HG03432 (cell line): Measurements from ENCODE around the gene ADGRB3.
"Not testable (repeated sequence)": the region's sequence is repeated elsewhere in the genome, so short reads cannot be mapped to it uniquely, and the experiment has no call there.

Source experiments
- ATAC-seq: cut with Tn5 transposase; IDR thresholded peaks from one replicate; pipeline ENCODE4 v1.9.1; 2021; ENCODE audit warnings: mild to moderate bottlenecking, moderate library complexity; ENCODE audit not compliant: unreplicated experiment

ADGRB3 gene

DNA sequence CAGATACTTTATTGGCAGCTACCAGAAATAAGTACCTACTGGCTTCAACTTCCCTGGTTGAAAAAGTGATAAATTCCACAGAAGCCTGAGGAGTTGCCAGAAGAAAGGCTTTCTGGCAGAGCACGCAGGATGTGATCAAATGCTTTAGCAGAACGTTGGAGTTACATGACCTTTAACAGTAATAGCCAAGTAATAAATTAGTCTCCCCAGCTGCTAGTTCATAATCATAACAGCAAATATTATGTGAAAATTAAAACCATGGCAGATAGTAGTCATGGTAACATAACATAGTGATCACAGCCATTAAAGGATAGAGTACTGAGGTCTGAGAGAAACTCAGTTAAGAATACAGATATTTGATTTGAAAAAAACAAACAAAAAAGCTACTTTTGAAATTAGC, 567.7 kb downstream of the ADGRB3 start:
- ATAC-seq = no peak

DNA sequence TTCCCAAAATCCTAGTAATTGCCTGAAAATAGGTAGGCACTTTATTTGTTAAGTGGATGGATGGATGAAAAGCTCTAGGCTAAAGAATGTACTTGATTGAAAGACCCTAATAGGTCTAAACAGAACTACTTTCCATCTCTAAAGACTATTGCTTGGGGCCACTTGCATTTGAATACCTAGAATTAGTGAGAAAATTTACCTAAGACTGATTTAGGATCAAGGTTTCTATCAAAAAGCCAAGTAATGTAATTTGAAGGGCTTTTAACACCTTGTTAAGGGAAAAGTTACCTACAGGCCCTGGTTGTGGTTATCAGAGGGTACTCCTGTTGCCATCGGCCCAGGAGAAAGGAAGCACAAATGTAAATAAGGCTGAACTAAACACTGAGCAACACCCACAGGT, 581.0 kb downstream of the ADGRB3 start:
- ATAC-seq = no peak

DNA sequence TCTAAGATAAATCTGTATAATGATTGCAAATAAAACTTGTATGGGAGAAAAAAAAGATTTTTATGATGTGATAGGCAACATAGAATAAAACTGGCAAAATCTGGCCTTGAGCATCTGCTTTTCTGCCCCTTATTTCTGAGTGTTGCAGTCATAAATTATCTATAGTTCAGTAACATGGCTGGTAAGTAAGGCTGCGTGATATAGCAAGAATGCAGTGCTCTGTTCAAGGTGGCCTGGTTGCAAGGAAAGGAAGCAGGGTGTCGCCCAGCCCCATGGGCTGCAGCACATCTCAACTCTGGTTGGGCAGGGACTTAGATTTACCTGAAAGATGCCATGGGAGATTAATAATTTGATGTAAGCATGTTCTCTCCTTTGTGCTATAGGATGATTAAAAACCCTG, 582.3 kb downstream of the ADGRB3 start:
- ATAC-seq = no peak

DNA sequence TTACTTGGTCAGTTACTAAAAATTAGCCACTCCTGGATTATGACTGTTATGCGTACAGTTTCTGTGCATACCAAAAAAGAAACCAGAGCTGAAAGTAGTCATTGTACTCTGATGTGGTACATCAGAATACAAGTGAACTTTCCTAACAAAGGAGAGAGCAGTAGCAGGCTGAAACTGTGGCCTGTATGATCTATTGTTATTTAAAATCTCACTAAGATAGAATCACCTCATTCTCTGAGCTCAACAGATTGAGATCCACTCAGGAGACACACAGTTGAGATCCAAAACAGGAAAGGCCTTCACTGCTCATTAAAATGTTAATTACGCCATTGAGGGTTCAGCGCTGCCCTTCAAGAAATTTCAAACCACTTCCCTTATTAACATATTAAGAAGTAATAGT, 585.3 kb downstream of the ADGRB3 start:
- no peak for ATAC-seq

DNA sequence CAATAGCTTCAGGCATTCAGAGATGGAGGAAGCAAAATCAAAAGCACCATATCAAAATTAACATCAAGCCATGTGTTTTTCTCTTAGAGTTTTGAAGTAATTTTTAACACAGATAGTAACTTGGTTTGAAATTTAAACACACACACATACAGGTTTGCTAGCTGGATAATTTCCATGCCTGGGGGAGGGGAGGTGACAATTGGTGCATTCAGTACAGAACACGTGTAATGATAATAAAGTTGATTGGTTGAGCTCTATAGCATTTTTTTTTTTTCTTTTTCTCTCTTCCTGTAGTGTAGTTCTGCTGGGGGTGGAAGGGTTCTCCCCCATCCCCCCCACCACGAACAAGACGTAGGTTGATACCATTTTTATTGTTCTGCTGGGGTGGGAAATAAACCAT, 596.9 kb downstream of the ADGRB3 start:
- ATAC-seq = no peak

DNA sequence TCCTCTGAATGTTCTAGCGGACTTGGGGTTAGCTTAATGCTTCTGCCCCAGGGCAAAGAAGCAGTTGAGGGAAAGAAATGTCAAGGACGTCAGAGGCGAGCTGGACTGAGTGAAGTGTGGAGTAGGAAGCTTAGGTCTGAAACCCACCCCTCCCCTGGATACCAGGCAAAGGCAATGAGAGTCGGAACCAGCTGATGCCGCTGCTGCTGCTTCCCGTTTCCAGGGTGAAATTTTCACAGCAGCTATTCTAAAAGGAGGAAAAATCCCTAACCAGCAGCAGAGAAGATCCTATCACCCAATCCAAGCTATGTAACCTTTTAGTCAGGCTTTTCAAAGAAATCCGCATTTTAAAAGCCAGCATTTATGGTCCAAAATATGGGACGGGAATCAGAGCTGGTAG, 597.4 kb downstream of the ADGRB3 start:
- ATAC-seq = no peak

DNA sequence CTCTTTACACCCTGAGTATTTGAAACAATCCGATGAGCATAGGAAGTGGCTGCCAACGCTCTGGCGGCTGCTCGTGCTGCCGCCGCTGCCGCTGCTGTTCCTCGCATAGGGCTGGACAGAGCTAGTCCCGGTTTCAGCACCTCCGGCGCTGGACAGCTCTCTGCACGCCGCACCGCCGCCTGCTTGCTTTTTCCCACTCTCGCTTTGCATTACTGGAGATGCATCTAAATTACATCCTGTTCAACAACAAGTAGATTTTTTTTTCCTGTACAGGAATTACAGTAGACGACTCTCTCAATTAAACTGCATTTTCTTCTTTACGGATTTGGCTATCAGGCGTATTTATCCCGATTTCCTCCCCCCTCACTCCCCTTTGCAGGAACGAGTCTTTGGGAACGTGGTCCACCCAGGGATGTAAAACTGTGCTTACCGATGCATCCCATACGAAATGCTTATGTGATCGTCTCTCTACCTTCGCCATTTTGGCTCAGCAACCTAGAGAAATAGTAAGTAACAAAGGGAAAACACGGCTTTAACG, 597.9 kb downstream of the ADGRB3 start:
- ATAC-seq = peak; percentile 100

DNA sequence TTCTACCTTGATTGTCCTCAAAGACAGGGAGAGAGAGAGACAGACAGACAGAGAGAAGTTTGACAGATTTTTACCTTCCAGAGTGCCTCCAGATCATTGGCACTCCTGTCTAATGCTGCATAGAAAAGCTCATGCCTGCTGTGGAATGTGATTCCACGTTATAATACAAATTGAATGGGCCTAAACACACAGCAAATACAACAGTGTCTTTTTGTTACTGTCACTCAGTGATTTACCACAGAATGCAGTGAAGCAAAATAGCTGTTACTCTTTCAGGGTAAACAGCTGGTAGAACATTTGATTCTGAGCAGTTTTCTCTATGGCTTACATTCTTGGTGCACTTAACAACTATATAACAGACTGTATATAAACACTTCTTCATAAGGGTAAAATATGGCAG, 603.0 kb downstream of the ADGRB3 start:
- no peak for ATAC-seq

DNA sequence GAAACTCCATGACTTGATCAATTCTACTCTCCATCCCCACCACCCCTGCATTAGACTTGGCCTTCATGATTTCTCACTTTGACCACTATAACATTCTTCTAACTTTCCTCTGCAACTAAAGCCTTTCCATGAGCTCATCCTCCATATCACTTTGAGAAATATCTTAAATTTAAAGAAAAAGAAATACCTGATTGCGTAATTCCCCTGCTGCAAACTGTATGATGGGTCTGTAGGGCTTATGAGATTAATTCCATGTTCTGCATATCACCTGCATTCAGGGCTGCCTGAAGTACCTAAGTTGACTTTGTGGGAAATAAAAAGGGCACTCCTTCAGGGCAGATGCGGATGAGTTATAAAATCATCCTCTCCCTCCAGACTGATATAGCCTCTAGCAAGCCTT, 611.9 kb downstream of the ADGRB3 start:
- no peak for ATAC-seq

DNA sequence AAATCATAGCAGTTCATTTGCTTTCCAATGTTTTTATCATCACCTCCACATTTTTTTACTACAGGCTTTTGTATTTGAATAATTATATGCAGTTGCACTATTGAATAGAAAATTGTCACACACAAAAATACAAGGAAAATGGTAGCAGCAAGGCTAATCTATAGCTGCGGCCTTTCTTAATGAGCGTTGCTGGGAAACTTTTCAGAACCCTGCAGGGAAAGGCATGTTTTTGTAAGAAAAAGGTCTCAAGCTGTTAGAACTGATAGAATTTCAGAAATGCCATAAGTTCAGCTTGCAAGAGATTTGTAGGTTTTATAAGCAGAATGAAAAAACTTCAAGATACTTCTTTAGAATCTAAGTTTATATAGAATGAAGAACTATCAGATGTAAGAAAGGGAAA, 625.9 kb downstream of the ADGRB3 start:
- no peak for ATAC-seq

DNA sequence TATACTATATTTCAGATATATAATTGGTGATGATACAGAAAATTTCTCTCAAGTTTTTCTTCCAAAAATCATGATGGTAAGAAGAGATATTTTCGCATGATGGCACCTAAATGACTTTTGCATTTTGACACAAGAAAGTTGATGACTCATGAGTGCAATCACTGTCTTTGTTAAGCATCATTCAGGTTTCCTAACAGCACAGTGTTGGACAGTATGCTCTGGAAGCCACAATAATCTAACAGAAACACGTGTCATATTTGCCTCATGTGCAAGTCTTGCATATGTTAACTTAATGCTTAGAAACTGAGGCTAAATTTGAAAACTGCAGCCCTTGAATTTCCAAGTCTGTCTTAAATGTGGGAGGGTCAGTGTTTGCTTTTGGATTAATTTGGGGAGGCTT, 628.2 kb downstream of the ADGRB3 start:
- no peak for ATAC-seq

DNA sequence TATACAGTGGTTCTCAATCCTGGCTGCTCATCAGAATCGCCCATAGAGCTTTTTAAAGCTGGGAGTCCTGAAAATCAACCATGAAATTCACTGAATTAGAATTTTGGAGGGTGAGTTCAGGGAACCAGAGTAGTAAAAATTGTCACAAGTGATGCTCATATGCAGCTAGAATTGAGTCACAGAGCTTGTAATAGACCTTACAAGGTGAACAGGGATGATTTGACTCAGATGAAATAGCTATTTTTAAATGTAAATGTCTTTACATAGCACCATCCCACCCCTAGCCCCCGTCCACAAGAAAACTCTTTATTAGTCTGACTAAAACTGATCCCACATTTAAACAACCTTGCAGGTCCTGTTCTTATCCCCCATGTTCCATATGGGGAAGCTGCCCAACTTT, 630.0 kb downstream of the ADGRB3 start:
- ATAC-seq = no peak

DNA sequence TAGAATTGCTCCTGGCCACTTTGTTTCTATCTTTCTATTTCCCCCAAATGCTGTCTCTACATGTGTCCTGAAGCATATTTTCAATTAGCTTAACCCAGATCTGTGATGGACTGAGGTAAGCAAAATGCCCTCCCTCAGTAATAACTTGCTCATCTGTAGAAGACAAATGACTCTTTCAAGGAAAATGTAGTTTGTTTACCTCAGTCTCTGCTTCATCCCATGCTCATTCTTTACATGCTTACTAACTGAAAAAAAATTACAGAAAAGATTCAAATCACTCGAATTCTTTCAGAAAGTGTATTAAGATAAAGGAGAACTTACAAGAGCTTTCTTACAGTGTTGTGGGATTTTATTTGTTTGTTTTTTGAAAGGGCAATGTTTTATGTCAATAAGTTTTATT, 630.6 kb downstream of the ADGRB3 start:
- no peak for ATAC-seq

DNA sequence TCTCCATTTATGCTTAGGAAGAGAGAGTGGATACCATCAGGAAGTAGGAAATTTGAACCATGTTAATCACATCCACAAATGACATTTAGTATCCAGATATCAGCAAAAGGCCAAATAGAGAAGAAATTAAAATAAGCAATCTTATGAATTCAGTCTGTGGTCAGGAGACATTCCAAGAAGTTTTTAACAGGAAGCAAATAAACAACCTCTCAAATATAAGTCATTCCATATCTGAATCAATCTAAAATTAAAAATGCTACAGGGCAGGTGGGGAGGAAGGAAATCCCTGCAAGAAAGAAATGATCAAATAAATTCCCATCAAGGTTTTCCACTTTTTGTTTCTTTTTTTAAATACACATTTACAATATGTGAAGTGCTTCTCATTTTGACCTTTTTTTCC, 641.1 kb downstream of the ADGRB3 start:
- no peak for ATAC-seq

DNA sequence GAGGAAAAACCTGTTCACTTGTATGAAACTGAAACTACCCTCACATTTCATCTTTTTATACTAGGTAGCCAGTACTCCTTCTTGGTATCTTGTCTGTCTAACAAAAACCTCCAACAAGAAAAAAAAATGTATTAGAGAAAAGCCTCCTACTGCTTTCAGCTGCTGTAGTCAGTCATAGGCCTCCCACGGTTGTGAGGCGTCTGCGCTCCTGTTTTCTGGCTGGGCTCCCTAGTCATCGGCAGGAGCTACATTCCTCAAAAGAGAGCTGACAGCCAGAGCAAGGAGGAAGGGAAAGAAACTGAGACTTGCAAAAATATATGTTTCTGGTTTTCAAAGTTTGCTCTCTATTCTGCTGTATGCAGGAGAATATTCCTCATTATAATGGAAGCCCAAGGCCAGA, 644.7 kb downstream of the ADGRB3 start:
- no peak for ATAC-seq

DNA sequence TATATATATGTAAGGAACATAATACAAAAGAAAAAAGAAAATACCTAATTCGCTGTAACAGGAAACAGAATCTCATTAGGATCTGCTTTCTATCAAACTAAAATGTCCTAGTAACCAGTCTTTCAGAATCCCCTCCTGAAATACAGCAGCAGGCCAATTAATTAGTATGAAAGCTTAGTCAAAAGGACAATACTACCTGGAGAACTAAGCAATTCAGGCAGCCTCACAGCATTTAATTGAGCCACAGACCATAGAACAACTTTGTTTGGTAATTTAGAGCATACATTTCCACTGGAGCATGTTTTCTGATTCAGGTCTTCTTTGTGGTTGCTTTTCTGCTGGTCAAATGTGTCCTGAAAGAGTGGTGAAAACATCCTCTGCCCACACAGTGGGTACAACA, 645.8 kb downstream of the ADGRB3 start:
- ATAC-seq = no peak

DNA sequence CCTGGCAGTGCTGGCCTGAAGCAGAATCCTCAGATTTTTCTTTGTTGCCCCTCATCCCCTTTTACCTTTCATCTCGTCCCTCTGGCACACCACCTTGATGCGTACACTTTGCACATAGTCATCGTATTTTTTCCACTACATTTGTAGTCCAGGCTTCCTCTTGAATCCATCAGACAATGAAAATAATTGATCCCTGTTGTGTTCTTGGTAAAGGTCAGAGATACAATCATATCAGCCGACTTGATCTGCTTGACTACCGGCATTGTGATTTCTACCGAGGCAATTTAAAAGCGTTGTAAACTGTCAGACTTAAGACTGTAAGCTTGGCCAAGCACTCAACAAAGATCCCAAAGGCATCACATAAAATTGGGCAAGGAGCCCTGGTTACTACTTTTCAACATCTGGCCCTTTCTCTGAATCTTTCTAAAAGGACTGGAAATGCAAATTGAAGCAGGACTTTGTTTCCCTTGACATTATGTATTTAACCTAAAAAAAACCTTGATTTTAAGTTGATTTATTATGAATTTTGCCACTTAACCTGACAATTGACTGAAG, 649.2 kb downstream of the ADGRB3 start:
- no peak for ATAC-seq

DNA sequence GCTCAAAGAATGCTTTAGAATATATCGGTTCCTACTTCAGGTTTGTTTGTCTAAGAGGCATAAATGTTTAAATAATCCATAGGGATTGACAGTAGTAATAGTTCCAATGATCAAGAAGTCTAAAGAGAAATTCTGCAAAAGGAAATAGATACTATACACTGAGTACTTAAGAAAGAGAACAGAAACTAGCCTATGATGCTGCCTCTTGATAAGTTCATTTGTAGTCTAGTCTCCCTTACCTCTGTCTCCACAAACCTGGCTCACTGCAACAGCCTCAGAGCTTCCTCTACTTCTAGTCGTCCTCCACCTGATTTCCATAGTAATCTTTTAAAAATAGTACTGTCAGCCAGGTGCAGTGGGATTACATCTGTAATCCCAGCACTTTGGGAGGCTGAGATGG, 650.0 kb downstream of the ADGRB3 start:
- no peak for ATAC-seq

DNA sequence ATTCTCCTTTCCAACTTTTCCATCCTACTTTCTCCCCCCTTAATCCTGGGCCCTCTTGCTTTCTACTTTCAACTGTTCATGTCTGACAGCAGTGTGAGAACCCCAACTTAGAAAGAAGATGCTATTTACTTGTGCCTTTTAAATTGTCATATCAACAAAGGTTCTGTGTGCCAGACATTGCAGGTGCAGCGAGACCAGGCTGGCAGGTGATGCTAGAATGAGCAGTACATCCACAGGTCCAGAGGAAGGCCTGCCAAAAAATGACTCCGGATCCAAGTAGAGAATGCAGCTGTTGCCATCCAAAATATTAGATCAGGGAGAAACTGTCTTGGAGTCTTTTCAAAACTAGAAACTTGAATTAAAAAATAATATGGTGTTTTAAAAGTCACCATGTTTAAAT, 651.2 kb downstream of the ADGRB3 start:
- ATAC-seq = no peak

DNA sequence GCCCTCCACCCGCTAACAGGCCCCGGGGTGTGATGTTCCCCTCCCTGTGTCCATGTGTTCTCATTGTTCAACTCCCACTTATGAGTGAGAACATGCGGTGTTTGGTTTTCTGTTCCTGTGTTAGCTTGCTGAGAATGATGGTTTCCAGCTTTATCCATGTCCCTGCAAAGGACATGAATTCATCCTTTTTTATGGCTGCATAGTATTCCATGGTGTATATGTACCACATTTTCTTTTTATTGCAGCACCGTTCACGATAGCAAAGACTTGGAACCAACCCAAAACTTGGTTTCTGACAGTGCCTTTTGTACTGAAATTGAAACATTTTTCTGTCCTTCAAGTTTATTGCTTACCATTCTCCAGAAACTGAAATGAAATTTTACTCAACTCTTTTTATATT, 653.1 kb downstream of the ADGRB3 start:
- not testable (repeated sequence) for ATAC-seq

DNA sequence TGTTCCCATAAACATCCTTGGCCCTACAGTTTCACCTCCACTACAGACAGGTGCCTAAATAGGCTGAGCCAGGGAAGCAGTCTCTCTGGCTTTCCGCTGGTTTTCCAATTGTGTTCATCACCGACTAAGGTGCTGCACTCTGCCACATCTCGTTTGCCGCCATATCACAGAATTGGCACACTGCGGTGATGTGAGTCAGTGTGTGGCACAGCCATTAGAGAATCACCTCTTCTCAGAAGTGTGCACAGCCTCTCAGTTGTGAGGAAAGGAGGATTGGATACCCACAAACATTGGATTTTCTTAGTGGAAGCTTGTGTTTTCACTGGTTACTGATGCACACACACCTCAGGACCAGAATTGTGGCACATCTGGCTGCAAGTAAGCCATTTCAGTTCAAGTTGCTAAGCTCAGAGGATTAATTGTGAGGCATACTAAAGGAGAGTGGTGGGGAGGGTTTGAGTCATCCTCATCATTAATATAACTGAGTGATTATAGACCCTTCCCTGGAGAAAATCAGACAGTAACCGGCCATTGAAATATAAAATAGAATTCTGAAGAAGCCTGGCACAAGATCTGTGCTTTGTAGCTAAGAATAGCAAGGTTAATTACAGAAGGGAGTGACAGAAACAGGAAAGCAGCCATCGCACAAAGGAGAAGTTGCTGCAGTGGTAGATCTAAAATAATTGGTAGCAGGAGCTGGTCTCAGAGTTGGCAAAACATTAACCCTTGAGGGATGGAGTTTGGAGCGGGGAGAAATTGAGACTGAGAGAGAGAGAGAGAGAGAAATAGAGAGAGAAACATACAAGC, 654.8 kb downstream of the ADGRB3 start:
- ATAC-seq = no peak

DNA sequence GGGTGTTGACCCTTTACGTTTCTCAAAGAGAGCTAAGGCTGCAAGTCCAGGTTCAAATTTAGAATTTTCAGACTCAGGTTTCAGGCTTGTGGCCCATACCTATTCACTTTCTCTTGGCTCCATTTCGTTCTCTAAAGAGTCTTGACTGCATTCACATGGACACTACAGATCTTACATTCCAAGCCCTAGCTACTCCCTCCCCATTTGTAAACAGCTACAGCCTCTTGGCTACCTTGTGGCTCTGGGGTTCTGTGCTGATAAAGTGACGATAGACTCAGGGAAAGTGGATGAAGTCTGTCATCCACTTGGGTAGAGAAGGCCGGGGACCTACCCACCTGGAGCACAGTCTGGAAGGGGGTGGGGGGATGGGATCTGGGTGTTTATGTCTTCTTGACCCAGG, 658.4 kb downstream of the ADGRB3 start:
- ATAC-seq = no peak

DNA sequence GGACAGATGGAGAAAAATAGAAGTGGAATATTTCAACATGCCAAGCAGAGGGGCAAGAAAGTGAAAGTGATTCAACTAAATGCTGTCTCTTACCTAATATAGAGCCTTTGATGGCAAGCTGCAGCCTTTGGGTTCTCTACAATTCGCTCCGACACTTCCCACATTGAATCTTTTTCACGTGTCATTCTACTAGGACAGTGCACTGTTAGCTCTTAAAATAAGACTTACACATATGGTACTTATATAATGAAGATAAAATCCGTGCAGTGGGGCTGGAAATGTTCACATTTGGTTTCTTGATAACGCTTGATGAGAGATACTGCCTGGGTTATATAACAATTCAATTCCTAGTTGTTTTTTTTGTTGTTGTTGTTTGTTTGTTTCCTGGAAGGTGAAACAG, 659.3 kb downstream of the ADGRB3 start:
- ATAC-seq = no peak
